ENCODE data around the gene ITGBL1.

- TF ChIP-seq POLR2A (IDR thresholded peaks at IDR 0.05; ENCODE audit: control extremely low read depth in 1 of 2, low read depth in 2 of 2, low read length in 2 of 2) (no peak), RAD21 (IDR thresholded peaks at IDR 0.05 in 1 of 2, conservative IDR thresholded peaks at IDR 0.05 in 1 of 2; ENCODE audit: low read depth in 2 of 2, low read length in 2 of 2) (peak in 1 of 2 experiments; percentile 5; a peak in 1 of 4 replicates), SP2 (IDR thresholded peaks at IDR 0.05; ENCODE audit: low read length) (no peak)
These were observed 124.5 kb downstream of the ITGBL1 start for GRCh38 chr13:101576977-101577376.
